B cell (primary cell): ENCODE results near the gene ST8SIA5. TPM values are rescaled to one million over a fixed set of nuclear protein-coding genes. Genes with fewer than 3 reads are reported as not detected.

ENCODE experiments used
- ATAC-seq: fragments of 200-7000 bp; cut with Tn5 transposase; one replicate; pipeline ENCODE4 v1.10.0; 2021; ENCODE audit warnings: low read depth, mild to moderate bottlenecking, moderate number of reproducible peaks, moderate library complexity
- CTCF ChIA-PET: fragments of 350-600 bp; sonication (Branson Sonifier 250); formaldehyde crosslinking; loops from one replicate; lab custom pipeline; 2021; ENCODE audit warnings: antibody characterized with exemption, inconsistent platforms; lab: Charles Lee
- POLR2A ChIA-PET: fragments of 350-600 bp; sonication (Branson Sonifier 250); formaldehyde crosslinking; loops from one replicate; lab custom pipeline; 2021; ENCODE audit warnings: antibody characterized with exemption; lab: Charles Lee
- DNase-seq: peaks from one replicate; pipeline ENCODE4 v3.0.0; 2013
- H2AFZ ChIP-seq: 2 replicates; pipeline ENCODE4 v1.6.1; 2012; ENCODE audit warnings: mild to moderate bottlenecking, low read depth, low read length; ENCODE audit not compliant: insufficient read depth, poor library complexity, severe bottlenecking
- H3K27ac ChIP-seq, 2 donors: 1 replicate in 1 of 2; 2 replicates in 1 of 2; pipeline ENCODE4 v1.5.1; 2012 to 2013; ENCODE audit warnings: low read length in 2 of 2, mild to moderate bottlenecking in 2 of 2, moderate library complexity in 1 of 2
- H3K27me3 ChIP-seq, 4 experiments: fragments of 200-600 bp in 1 of 4; sonication (generic) in 1 of 4; replicated peaks in 1 of 4; 1 replicate in 2 of 4; 2 replicates in 2 of 4; pipeline versions ENCODE4 v1.6.1 to v1.7.0; 2013 to 2016; ENCODE audit warnings: low read length in 3 of 4, mild to moderate bottlenecking in 2 of 4, mixed read lengths in 1 of 4, moderate library complexity in 1 of 4; ENCODE audit not compliant: insufficient read depth in 4 of 4, control insufficient read depth in 3 of 4; ENCODE audit errors: control extremely low read depth in 1 of 4
- H3K36me3 ChIP-seq, 2 experiments: replicated peaks in 1 of 2; 1 replicate in 1 of 2; 2 replicates in 1 of 2; pipeline versions ENCODE4 v1.6.1 to v1.7.1; 2013; ENCODE audit warnings: low read length in 1 of 2; ENCODE audit not compliant: insufficient read depth in 2 of 2, control insufficient read depth in 1 of 2; ENCODE audit errors: control extremely low read depth in 1 of 2, extremely low read depth in 1 of 2
- H3K4me1 ChIP-seq, 2 donors: fragments of 200-600 bp in 1 of 2; sonication (generic) in 1 of 2; 1 replicate in 1 of 2; 2 replicates in 1 of 2; pipeline versions ENCODE4 v1.5.1 to v1.6.1; 2013 to 2017; ENCODE audit warnings: low read length in 2 of 2; ENCODE audit not compliant: control insufficient read depth in 2 of 2, insufficient read depth in 2 of 2
- H3K4me2 ChIP-seq: replicated peaks from 2 replicates; pipeline ENCODE3; 2012; ENCODE audit warnings: mild to moderate bottlenecking, low read depth, low read length; ENCODE audit not compliant: poor library complexity, severe bottlenecking
- H3K4me3 ChIP-seq, 5 experiments: fragments of 200-600 bp in 1 of 5; sonication (generic) in 1 of 5; 1 replicate in 3 of 5; 2 replicates in 2 of 5; pipeline versions ENCODE4 v1.5.1 to v1.7.0; 2011 to 2016; ENCODE audit warnings: low read length in 4 of 5, mild to moderate bottlenecking in 4 of 5, low read depth in 2 of 5, control low read depth in 1 of 5, moderate library complexity in 1 of 5; ENCODE audit not compliant: insufficient read depth in 1 of 5; ENCODE audit errors: control extremely low read depth in 1 of 5, extremely low read depth in 1 of 5
- H3K79me2 ChIP-seq: fragments of 200-600 bp; sonication (generic); one replicate; pipeline ENCODE4 v1.6.0; 2016; ENCODE audit warnings: low read length; ENCODE audit not compliant: control insufficient read depth, insufficient read depth
- H3K9ac ChIP-seq: fragments of 200-600 bp; sonication (generic); 2 replicates; pipeline ENCODE4 v1.6.1; 2017; ENCODE audit warnings: mild to moderate bottlenecking, low read length, moderate library complexity
- H3K9me3 ChIP-seq, 3 donors: one replicate each; pipeline versions ENCODE4 v1.6.1 to v1.7.1; 2013; ENCODE audit warnings: low read length in 2 of 3; ENCODE audit not compliant: control insufficient read depth in 2 of 3, insufficient read depth in 1 of 3; ENCODE audit errors: control extremely low read depth in 1 of 3
- H4K20me1 ChIP-seq: 2 replicates; pipeline ENCODE4 v1.6.0; 2012; ENCODE audit warnings: mild to moderate bottlenecking, low read length; ENCODE audit not compliant: insufficient read depth, control insufficient read depth, poor library complexity, severe bottlenecking
- H3K27ac Mint-ChIP-seq: one replicate; pipeline ENCODE4 v1.8.0; 2021; ENCODE audit warnings: mixed read lengths
- H3K27me3 Mint-ChIP-seq: one replicate; pipeline ENCODE4 v1.8.0; 2021; ENCODE audit warnings: mixed read lengths
- H3K4me1 Mint-ChIP-seq: one replicate; pipeline ENCODE4 v1.8.0; 2021; ENCODE audit warnings: mixed read lengths
- H3K4me3 Mint-ChIP-seq: one replicate; pipeline ENCODE4 v1.8.0; 2021; ENCODE audit warnings: mixed read lengths
- H3K9me3 Mint-ChIP-seq: one replicate; pipeline ENCODE4 v1.8.0; 2022; ENCODE audit warnings: mixed read lengths; ENCODE audit not compliant: insufficient read depth
- EZH2 ChIP-seq: IDR thresholded peaks from 2 replicates; pipeline ENCODE4 v1.6.1; 2012; ENCODE audit warnings: borderline replicate concordance, low read depth, mild to moderate bottlenecking, moderate library complexity, low read length; ENCODE audit not compliant: insufficient read depth, poor library complexity, severe bottlenecking
- WGBS: methylation state at CpG from one replicate; pipeline ENCODE4 v1.1.5; 2013; ENCODE audit warnings: missing lambda C conversion rate; ENCODE audit not compliant: insufficient coverage; 5-methylcytosine and 5-hydroxymethylcytosine counted together
- intact Hi-C: fragments of 100-400 bp; cut with micrococcal nuclease; formaldehyde crosslinking; loops from one replicate; pipeline ENCODE4 v1.10.0; 2022
- polyA plus RNA-seq: library from polyadenylated mRNA; depleted of rRNA; stranded (reverse); fragments of >200 nt; gene quantifications from 2 replicates; pipeline ENCODE4 v1.2.3, GENCODE V29; 2012
- total RNA-seq, 2 donors: library from RNA; stranded (reverse); fragments of 120-200 nt in 1 of 2; gene quantifications; 1 replicate in 1 of 2; 2 replicates in 1 of 2; pipeline versions ENCODE4 v1.2.3 to v1.2.4, GENCODE V29; 2013 to 2022
- TF ChIP-seq, protein P1 (sequence below): fragments of 200-600 bp; IDR thresholded peaks from one replicate; pipeline ENCODE4 v1.8.0; 2022; ENCODE audit warnings: antibody characterized with exemption, mild to moderate bottlenecking

ST8SIA5 gene
- total and polyA plus RNA-seq, 2 donors (not counting 1 experiment from before 2014, with no cell fraction given): not detected

DNA sequence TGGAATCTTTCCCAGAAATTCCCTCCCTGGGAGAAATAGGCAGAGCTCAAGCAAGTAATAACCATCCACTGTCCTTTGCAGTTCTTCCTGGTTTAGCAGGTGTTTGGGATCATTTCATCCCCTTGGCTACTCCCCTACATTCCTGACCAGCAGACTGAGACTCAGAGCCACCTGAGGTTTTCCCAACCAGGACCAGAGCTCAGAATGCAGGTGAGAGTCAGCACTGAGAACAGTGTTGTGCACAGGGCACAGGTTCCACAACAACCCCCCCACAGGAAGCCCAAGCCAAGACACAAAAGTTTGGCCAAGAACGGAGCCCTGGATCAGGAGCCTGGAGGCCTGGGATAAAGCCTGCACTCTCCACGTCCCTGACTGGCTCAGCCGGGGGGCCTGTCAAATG, 78.8 kb downstream of the ST8SIA5 start:
- Histone ChIP-seq H3K9me3 (no peaks in the 10 kb centered on the region), H3K4me2 (no peak overlapping the region), H3K79me2 (no peaks in the 10 kb centered on the region), H2AFZ (no peak overlapping the region), H3K27ac (no peak overlapping the region), H3K36me3 (no peaks in the 10 kb centered on the region), H4K20me1 (no peaks in the 10 kb centered on the region), H3K4me1 (no peaks in the 10 kb centered on the region), H3K9ac (no peak overlapping the region), H3K4me3 (no peak overlapping the region), H3K27me3 (no peaks in the 10 kb centered on the region)
- POLR2A ChIA-PET: no interaction called here
- WGBS: 81% methylated on average over 3 of the region's 3 CpGs
- Mint-ChIP-seq H3K4me3 (no peak overlapping the region), H3K9me3 (no peaks in the 10 kb centered on the region), H3K27me3 (peaks cover 17% of the 10 kb centered on the region), H3K4me1 (no peaks in the 10 kb centered on the region), H3K27ac (no peak overlapping the region)
- DNase-seq (no peak), ATAC-seq (no peak)
- intact Hi-C loops: no loop called here
- no peak for TF ChIP-seq EZH2
- TF ChIP-seq, protein P1, sequence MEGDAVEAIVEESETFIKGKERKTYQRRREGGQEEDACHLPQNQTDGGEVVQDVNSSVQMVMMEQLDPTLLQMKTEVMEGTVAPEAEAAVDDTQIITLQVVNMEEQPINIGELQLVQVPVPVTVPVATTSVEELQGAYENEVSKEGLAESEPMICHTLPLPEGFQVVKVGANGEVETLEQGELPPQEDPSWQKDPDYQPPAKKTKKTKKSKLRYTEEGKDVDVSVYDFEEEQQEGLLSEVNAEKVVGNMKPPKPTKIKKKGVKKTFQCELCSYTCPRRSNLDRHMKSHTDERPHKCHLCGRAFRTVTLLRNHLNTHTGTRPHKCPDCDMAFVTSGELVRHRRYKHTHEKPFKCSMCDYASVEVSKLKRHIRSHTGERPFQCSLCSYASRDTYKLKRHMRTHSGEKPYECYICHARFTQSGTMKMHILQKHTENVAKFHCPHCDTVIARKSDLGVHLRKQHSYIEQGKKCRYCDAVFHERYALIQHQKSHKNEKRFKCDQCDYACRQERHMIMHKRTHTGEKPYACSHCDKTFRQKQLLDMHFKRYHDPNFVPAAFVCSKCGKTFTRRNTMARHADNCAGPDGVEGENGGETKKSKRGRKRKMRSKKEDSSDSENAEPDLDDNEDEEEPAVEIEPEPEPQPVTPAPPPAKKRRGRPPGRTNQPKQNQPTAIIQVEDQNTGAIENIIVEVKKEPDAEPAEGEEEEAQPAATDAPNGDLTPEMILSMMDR: no peak
- CTCF ChIA-PET: no interaction called here

DNA sequence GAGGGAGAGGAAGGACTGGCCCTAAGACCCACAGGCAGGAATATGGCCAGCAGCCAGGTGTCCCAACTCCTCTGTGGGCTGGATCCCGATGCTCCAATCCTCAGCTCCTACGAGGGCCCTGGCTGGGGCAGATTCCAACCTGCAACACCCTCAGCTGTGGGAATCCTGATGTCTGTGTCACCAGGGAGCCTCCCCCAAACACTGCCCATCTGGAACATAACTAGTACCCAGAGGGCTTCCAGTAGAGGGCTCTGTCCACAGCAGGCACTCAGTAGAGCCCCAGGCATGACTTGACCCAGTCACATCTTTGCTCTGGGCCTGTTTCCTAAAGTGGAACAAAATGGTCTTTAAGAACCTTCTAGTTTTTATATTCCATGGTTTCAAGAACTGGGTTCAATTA, 79.2 kb downstream of the ST8SIA5 start:
- POLR2A ChIA-PET: no interaction called here
- Histone ChIP-seq H2AFZ (no peak overlapping the region), H3K27me3 (no peaks in the 10 kb centered on the region), H3K4me3 (no peak overlapping the region), H3K9me3 (no peaks in the 10 kb centered on the region), H3K4me1 (no peaks in the 10 kb centered on the region), H3K9ac (no peak overlapping the region), H3K79me2 (no peaks in the 10 kb centered on the region), H3K36me3 (no peaks in the 10 kb centered on the region), H4K20me1 (no peaks in the 10 kb centered on the region), H3K27ac (no peak overlapping the region), H3K4me2 (no peak overlapping the region)
- ATAC-seq: no peak
- H3K4me1 Mint-ChIP-seq: no peaks in the 10 kb centered on the region
- DNase-seq: no peak
- no peak overlapping the region for H3K27ac Mint-ChIP-seq
- 88% methylated on average over 1 of the region's 2 CpGs for WGBS
- TF ChIP-seq, protein P1: no peak
- TF ChIP-seq EZH2: no peak
- CTCF ChIA-PET: interaction anchor here (0.6 kb wide), 1 partner anchor 15 kb away, joined by 3 read pairs; no protein-coding TSS in a partner anchor
- no peaks in the 10 kb centered on the region for H3K9me3 Mint-ChIP-seq
- intact Hi-C loops: no loop called here
- peaks cover 17% of the 10 kb centered on the region for H3K27me3 Mint-ChIP-seq
- no peak overlapping the region for H3K4me3 Mint-ChIP-seq
